CD4-positive, alpha-beta T cell treated with Interleukin-15 for 1 hour (primary cell): Measurements from ENCODE around the gene STARD3NL.
A peak's percentile ranks its signal among the peaks of the same experiment; 100 is the strongest.

Experiments
- DNase-seq: peaks from one replicate; pipeline ENCODE4 v3.0.0-alpha.2; 2020

Gene STARD3NL

GRCh38 chr7:38185395-38186307 lies 7.6 kb downstream of the STARD3NL start:
- no peak for DNase-seq

DNA sequence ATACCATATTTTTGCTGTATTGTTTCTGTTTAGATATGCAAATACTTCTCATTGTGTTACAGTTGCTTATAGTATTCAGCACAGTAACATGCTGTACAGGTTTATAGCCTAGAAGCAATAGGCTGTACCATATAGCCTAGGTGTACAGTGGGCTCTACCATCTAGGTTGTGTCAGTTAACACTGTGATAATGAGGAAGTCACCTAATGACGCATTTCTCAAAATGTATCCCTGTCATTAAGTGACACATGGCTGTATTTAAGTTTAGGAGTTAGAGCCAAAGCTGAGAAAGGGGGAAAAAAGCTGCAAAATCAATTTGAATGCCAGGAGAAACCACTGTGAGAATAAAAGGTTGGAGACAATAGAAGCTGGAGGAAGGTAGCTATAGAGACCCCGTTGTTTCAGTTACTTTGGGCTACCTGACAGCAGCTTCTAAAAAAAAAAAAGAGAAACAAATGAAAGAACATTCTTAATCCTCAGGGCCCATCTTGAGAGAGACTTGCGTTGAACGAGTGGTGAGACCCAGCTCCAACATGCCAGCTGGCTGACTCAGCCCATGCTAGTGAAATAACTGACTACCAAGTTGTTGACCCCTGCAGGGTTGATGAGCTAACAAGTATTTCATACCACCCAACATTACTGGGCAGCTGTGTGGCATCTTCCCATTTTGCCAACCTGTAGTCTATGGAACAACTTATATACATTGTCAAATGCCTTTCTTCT lies 8.7 kb downstream of the STARD3NL start:
- no peak for DNase-seq

- no peak for DNase-seq
These were observed 9.9 kb downstream of the STARD3NL start for GRCh38 chr7:38187794-38188440.

DNA sequence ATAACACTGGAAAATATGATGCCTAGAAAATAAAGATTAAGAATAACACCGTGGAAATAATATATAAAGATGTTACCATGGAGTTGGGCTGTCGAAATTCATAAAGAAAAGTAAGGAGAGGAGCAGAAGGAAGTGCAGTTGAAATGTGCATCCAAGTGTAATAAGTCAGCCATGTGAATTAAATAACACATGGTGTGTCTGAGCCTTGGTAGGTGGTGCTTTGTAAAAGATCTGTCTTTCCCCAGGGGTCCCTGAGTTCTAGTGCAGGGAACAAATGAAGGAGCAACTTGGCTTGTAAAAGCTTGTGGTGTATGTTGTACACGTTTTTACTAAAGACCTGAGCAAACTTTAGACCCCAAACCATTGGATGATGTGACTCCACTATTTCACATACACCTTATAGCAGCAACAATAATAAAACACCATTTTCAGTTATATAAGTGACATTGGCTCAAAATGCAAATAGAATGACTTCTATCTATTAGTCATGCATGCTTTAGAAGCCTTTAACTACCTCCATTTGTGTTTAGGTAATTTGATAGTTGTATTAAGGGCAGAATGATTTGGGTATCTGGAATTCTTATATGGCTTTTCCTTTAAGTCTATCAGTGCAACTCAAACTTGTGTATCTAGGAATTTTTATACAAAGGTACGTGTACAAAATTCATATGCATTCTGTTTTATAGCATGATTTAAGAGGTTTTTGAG lies 11.3 kb downstream of the STARD3NL start:
- no peak for DNase-seq

DNA sequence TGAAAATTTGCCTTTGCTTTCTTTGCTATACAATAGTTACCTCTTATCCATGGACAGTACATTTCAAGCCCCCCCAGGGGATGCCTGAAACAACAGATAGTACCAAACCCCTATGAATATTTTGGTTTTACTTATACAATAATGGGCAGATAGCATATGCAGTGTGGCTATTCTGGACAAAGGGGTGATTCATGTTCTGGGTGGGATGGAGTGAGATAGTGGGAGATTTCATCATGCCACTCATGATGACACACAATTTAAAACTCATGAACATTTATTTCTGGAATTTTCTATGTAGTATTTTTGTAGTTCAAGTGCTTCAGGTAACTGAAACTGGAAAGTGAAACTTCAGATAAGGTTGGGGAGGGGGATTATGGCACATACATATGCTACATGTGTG lies 12.0 kb downstream of the STARD3NL start:
- DNase-seq: no peak

DNA sequence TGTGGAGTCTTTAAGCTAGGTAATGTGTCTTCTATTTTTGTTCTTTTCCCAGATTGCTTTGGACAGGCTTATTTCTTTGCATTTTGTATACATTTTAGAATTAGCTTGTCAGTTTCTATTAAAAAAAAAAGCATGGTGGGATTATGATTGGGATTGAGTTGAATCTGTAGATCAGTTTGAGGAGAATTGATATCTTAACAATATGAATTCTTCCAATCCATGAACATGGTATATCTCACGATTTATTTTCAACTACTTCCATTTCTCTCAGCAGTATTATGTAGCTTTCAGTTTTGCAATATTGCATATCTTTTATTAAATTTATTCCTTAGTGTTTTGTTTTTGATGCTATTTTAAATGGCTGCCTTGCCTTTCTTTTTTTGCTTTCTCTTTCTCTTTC lies 13.7 kb downstream of the STARD3NL start:
- no peak for DNase-seq

DNA sequence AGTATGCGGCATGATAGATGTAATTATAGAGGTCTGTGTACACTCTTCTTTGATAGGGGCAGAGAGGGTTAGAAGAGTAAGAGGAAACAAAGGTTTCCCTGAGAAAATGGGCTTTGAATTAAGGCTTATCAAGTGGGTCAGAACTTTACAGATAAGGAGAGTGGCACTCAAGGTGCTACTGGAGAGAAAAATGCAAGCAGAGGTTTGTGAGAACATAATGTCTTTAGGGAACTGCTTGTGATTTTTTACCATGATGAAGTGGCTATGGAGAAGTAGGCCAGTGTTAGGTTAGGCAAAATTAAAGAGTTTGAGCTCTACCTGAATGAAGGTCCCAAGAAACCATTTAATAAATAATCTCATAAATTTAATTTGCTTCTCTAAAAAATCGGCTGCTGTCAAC lies 14.3 kb downstream of the STARD3NL start:
- no peak for DNase-seq

DNA sequence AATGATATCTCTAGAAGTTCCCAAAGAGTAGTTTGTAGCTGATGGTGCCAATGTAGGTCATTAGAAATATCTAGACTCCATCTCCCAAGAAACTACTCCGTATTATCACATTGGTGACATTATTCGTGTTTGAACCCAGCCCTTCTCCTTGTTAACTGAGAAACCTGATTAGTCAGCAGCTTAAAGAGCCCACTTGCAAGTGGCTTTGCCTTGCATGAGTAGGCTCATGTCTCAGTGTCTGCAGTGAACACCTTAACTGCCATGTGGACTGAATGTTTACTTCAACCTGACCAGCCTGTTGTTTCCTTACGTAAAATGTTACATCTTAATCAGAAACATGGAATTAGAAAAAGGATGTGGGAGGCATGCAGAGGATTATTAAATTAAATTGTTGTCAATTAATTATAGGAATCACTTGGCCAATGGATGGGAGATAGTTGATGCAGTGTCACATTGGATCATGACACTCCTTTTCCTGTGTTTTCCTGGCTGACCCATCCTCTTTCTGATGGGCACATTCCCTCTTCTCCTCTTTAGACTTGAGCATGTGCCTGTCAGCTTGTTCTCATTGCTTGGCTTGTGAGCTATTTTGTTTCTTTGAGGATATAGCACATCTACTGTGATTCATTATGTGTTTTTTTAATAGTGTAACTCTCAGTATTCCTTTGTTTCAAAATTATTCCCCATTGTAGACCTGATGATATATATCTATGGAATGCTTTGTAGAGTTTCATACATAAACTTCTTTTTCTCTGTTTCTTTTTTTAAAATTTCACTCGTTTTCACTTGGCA lies 18.0 kb downstream of the STARD3NL start:
- DNase-seq: no peak

GRCh38 chr7:38198366-38198765 lies 20.3 kb downstream of the STARD3NL start:
- DNase-seq: no peak

DNA sequence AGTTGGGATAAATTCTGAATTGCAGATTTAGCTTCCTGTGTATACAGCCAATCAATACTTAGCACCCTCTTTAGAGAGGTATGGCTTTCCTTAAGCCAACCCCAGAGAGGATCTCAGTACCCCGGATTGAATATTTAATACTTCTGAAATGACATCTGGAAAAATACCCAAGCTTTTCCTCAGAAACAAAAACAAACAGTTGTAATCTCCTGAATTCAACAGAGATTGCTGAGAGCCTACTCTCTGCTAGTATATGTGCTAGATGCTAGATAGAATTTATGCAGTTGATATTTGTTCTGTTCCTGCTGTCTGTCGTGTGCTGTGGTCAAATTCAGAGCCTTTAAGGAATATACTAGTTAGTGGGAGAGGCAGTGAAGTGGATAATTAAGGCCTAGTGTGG lies 21.1 kb downstream of the STARD3NL start:
- no peak for DNase-seq

DNA sequence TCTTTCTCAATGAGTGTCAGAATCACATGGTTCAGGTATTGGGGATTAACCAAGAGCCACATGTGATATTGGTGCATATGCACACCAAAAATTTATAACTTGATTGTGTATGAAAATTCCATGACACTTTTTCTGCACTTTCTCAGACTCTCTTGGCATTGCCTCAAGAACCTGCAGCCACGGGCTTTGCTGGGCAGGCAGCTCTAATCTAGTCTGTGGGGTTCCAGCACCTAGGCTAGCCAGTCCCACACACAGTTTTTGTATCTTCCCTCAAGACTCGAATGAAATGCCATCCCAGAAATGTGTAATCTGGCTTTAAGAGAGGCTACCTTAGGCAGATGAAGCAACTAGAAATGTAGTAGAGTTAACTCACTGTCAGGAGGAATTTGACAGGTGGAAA lies 21.7 kb downstream of the STARD3NL start:
- no peak for DNase-seq

GRCh38 chr7:38206071-38206470 lies 28.0 kb downstream of the STARD3NL start:
- DNase-seq: no peak

- DNase-seq: no peak
These were observed 29.8 kb downstream of the STARD3NL start for GRCh38 chr7:38207843-38208242.

GRCh38 chr7:38211486-38211885 lies 33.4 kb downstream of the STARD3NL start:
- no peak for DNase-seq

DNA sequence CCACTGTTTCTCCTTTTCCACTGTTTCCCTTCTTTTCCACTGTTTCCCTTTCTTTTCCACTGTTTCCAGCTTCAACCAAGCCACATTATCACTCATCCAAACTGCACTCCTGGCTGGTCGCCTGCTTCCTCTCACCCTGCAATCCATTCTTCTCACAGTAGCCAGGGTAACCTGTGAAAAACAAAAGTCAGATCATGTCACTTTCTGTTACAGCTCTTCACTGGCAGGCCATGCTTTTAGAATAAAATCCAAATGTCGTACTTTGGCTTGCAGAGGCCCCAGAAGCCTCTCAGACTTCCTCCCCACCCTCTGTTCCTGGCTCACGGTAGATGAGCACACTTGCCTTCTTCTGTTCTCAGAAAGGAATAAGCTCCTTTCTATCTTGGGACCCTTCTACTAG lies 33.9 kb downstream of the STARD3NL start:
- DNase-seq: no peak

DNA sequence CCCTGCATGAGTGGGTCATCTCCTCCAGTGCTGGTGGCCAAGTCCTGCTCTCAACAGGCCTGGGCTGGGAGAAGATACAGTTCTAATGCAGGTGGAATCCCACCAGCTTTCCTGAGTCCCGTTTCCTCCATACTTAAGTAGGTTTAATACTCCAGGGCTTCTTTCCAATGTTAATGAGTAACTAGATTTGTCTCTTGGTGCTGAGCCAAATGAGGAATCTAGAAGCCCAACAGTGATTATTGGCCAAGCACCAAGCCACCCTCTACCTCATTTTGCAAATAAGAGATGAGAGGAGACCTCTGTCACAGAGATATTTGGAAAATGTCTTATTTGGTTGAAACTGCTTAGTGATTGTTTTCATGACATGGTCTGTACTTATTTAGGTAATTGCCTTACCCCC lies 37.1 kb downstream of the STARD3NL start:
- DNase-seq: no peak

GRCh38 chr7:38215735-38216670 lies 38.0 kb downstream of the STARD3NL start:
- peak; percentile 78 for DNase-seq

- DNase-seq: no peak
These were observed 39.6 kb downstream of the STARD3NL start for GRCh38 chr7:38217672-38218071.

- DNase-seq: no peak
These were observed 42.4 kb downstream of the STARD3NL start for GRCh38 chr7:38220452-38220851.

GRCh38 chr7:38222481-38223096 lies 44.5 kb downstream of the STARD3NL start:
- no peak for DNase-seq

GRCh38 chr7:38223306-38223705 lies 45.3 kb downstream of the STARD3NL start:
- no peak for DNase-seq
